ENCODE results near the gene CLIP1.
"Not testable (repeated sequence)": the region's sequence is repeated elsewhere in the genome, so short reads cannot be mapped to it uniquely, and the experiment has no call there.

Gene CLIP1

GRCh38 chr12:122421821-122422729 is at the start of gene CLIP1:
CLIP1 (minus strand) TSS chr12:122422669; CDS start chr12:122380452, 42,217 bp downstream.
- H3K36me3 ChIP-seq (ENCODE audit: insufficient read depth, low read length) = no peaks in the 10 kb centered on the region
- peak within 1 kb of the TSS; percentile 94 for H3K9ac ChIP-seq (ENCODE audit: low read depth, low read length)
- peaks cover 12% of the 10 kb centered on the region for H3K4me1 ChIP-seq (ENCODE audit: insufficient read depth, low read length)
- no peaks in the 10 kb centered on the region for H3K9me3 ChIP-seq (ENCODE audit: control insufficient read depth, insufficient read depth, low read length)

GRCh38 chr12:122471324-122472226 is 49.1 kb upstream of the CLIP1 start:
- Histone ChIP-seq H3K9ac (ENCODE audit: low read depth, low read length) (no peak overlapping the region), H3K36me3 (ENCODE audit: insufficient read depth, low read length) (peaks cover 20% of the 10 kb centered on the region), H3K9me3 (ENCODE audit: control insufficient read depth, insufficient read depth, low read length) (no peaks in the 10 kb centered on the region), H3K4me1 (ENCODE audit: insufficient read depth, low read length) (no peaks in the 10 kb centered on the region)

GRCh38 chr12:122470576-122470975 is 48.1 kb upstream of the CLIP1 start:
- H3K9ac ChIP-seq (ENCODE audit: low read depth, low read length); H3K9me3 ChIP-seq (ENCODE audit: control insufficient read depth, insufficient read depth, low read length); H3K4me1 ChIP-seq (ENCODE audit: insufficient read depth, low read length): not testable (repeated sequence)
- peaks cover 12% of the 10 kb centered on the region for H3K36me3 ChIP-seq (ENCODE audit: insufficient read depth, low read length)

- not testable (repeated sequence) for H3K9me3 ChIP-seq (ENCODE audit: control insufficient read depth, insufficient read depth, low read length); H3K4me1 ChIP-seq (ENCODE audit: insufficient read depth, low read length); H3K9ac ChIP-seq (ENCODE audit: low read depth, low read length)
- peaks cover 12% of the 10 kb centered on the region for H3K36me3 ChIP-seq (ENCODE audit: insufficient read depth, low read length)
Measured at GRCh38 chr12:122469856-122470255, 47.4 kb upstream of the CLIP1 start.

- Histone ChIP-seq H3K9me3 (ENCODE audit: control insufficient read depth, insufficient read depth, low read length) (no peaks in the 10 kb centered on the region), H3K4me1 (ENCODE audit: insufficient read depth, low read length) (no peaks in the 10 kb centered on the region), H3K9ac (ENCODE audit: low read depth, low read length) (no peak overlapping the region), H3K36me3 (ENCODE audit: insufficient read depth, low read length) (no peaks in the 10 kb centered on the region)
Measured at GRCh38 chr12:122467983-122468382, 45.5 kb upstream of the CLIP1 start.

- not testable (repeated sequence) for H3K4me1 ChIP-seq (ENCODE audit: insufficient read depth, low read length); H3K9ac ChIP-seq (ENCODE audit: low read depth, low read length); H3K9me3 ChIP-seq (ENCODE audit: control insufficient read depth, insufficient read depth, low read length); H3K36me3 ChIP-seq (ENCODE audit: insufficient read depth, low read length)
Measured at GRCh38 chr12:122464317-122465042, 42.0 kb upstream of the CLIP1 start.

- H3K36me3 ChIP-seq (ENCODE audit: insufficient read depth, low read length) = no peaks in the 10 kb centered on the region
Measured at GRCh38 chr12:122460641-122461040, 38.2 kb upstream of the CLIP1 start.

GRCh38 chr12:122460061-122460460 is 37.6 kb upstream of the CLIP1 start:
- Histone ChIP-seq H3K9ac (ENCODE audit: low read depth, low read length) (no peak overlapping the region), H3K9me3 (ENCODE audit: control insufficient read depth, insufficient read depth, low read length) (no peaks in the 10 kb centered on the region), H3K36me3 (ENCODE audit: insufficient read depth, low read length) (no peaks in the 10 kb centered on the region), H3K4me1 (ENCODE audit: insufficient read depth, low read length) (no peaks in the 10 kb centered on the region)

More at GRCh38 chr12:122460641-122461040, 38.2 kb upstream of the CLIP1 start:
- Histone ChIP-seq H3K4me1 (ENCODE audit: insufficient read depth, low read length) (no peaks in the 10 kb centered on the region), H3K9me3 (ENCODE audit: control insufficient read depth, insufficient read depth, low read length) (no peaks in the 10 kb centered on the region), H3K9ac (ENCODE audit: low read depth, low read length) (no peak overlapping the region)

GRCh38 chr12:122459211-122459610 is 36.7 kb upstream of the CLIP1 start:
- H3K4me1 ChIP-seq (ENCODE audit: insufficient read depth, low read length) = no peaks in the 10 kb centered on the region
- H3K9me3 ChIP-seq (ENCODE audit: control insufficient read depth, insufficient read depth, low read length) = no peaks in the 10 kb centered on the region
- no peak overlapping the region for H3K9ac ChIP-seq (ENCODE audit: low read depth, low read length)
- H3K36me3 ChIP-seq (ENCODE audit: insufficient read depth, low read length) = no peaks in the 10 kb centered on the region

GRCh38 chr12:122458105-122459035 is 35.9 kb upstream of the CLIP1 start:
- Histone ChIP-seq H3K9ac (ENCODE audit: low read depth, low read length) (no peak overlapping the region), H3K4me1 (ENCODE audit: insufficient read depth, low read length) (no peaks in the 10 kb centered on the region), H3K9me3 (ENCODE audit: control insufficient read depth, insufficient read depth, low read length) (no peaks in the 10 kb centered on the region), H3K36me3 (ENCODE audit: insufficient read depth, low read length) (no peaks in the 10 kb centered on the region)

- Histone ChIP-seq H3K9me3 (ENCODE audit: control insufficient read depth, insufficient read depth, low read length) (no peaks in the 10 kb centered on the region), H3K4me1 (ENCODE audit: insufficient read depth, low read length) (no peaks in the 10 kb centered on the region), H3K36me3 (ENCODE audit: insufficient read depth, low read length) (no peaks in the 10 kb centered on the region), H3K9ac (ENCODE audit: low read depth, low read length) (no peak overlapping the region)
Measured at GRCh38 chr12:122457627-122458026, 35.2 kb upstream of the CLIP1 start.

GRCh38 chr12:122454739-122455138 is 32.3 kb upstream of the CLIP1 start:
- no peaks in the 10 kb centered on the region for H3K36me3 ChIP-seq (ENCODE audit: insufficient read depth, low read length)
- H3K9ac ChIP-seq (ENCODE audit: low read depth, low read length) = no peak overlapping the region
- H3K9me3 ChIP-seq (ENCODE audit: control insufficient read depth, insufficient read depth, low read length) = no peaks in the 10 kb centered on the region
- no peaks in the 10 kb centered on the region for H3K4me1 ChIP-seq (ENCODE audit: insufficient read depth, low read length)

- no peak overlapping the region for H3K9ac ChIP-seq (ENCODE audit: low read depth, low read length)
- no peaks in the 10 kb centered on the region for H3K36me3 ChIP-seq (ENCODE audit: insufficient read depth, low read length)
- no peaks in the 10 kb centered on the region for H3K4me1 ChIP-seq (ENCODE audit: insufficient read depth, low read length)
- H3K9me3 ChIP-seq (ENCODE audit: control insufficient read depth, insufficient read depth, low read length) = no peaks in the 10 kb centered on the region
Measured at GRCh38 chr12:122454250-122454721, 31.8 kb upstream of the CLIP1 start.
